PC-3 (cell line): ENCODE data around the gene CBL. TPM values are rescaled to one million over a fixed set of nuclear protein-coding genes. Genes with fewer than 3 reads are reported as not detected.

ENCODE experiments used
- ATAC-seq: fragments of 200-7000 bp; cut with Tn5 transposase; 2 replicates; pipeline ENCODE4 v1.9.1; 2020; ENCODE audit warnings: mild to moderate bottlenecking, moderate library complexity
- BruUV-seq: library from RNA; stranded (reverse); fragments of 400-500 nt; replicated peaks from 2 replicates; lab custom pipeline; 2021; lab: Mats Ljungman, UMichigan
- CTCF ChIA-PET: fragments of 300-600 bp; sonication (Branson Sonifier 250); formaldehyde crosslinking; loops from one replicate; lab custom pipeline; 2022; ENCODE audit warnings: antibody characterized with exemption; lab: Charles Lee
- POLR2A ChIA-PET: fragments of 300-600 bp; sonication (Branson Sonifier 250); formaldehyde crosslinking; loops from one replicate; lab custom pipeline; 2022; ENCODE audit warnings: antibody characterized with exemption; ENCODE audit not compliant: unreplicated experiment; lab: Charles Lee
- DNase-seq: peaks from one replicate; pipeline ENCODE4 v3.0.0-alpha.2; 2015
- H2AFZ ChIP-seq: fragments of 300-600 bp; sonication (generic); 2 replicates; pipeline ENCODE4 v1.6.0; 2016; ENCODE audit warnings: antibody characterized with exemption, low read length
- H3F3A ChIP-seq: fragments of 300-600 bp; sonication (generic); one replicate; pipeline ENCODE4 v1.6.0; 2017; ENCODE audit warnings: antibody characterized with exemption, low read length, control low read depth, mild to moderate bottlenecking; ENCODE audit not compliant: unreplicated experiment
- H3K27ac ChIP-seq: fragments of 300-600 bp; sonication (generic); 2 replicates; pipeline ENCODE4 v1.5.1; 2016; ENCODE audit warnings: mild to moderate bottlenecking, low read length
- H3K27me3 ChIP-seq: fragments of 300-600 bp; sonication (generic); 2 replicates; pipeline ENCODE4 v1.6.1; 2016; ENCODE audit warnings: low read length, mixed read lengths
- H3K36me3 ChIP-seq: fragments of 300-600 bp; sonication (generic); 2 replicates; pipeline ENCODE4 v1.6.1; 2016; ENCODE audit warnings: low read depth, mixed run types, low read length, mixed read lengths
- H3K4me1 ChIP-seq: fragments of 300-600 bp; sonication (generic); 2 replicates; pipeline ENCODE4 v1.5.1; 2016; ENCODE audit warnings: low read length; ENCODE audit not compliant: insufficient read depth
- H3K4me2 ChIP-seq: fragments of 300-600 bp; sonication (generic); 2 replicates; pipeline ENCODE4 v1.6.0; 2016; ENCODE audit warnings: low read length
- H3K4me3 ChIP-seq: fragments of 300-600 bp; sonication (generic); 2 replicates; pipeline ENCODE4 v1.5.1; 2016; ENCODE audit warnings: mild to moderate bottlenecking, low read length, mixed read lengths
- H3K79me2 ChIP-seq: fragments of 300-600 bp; sonication (generic); 2 replicates; pipeline ENCODE4 v1.6.1; 2017; ENCODE audit warnings: low read length, mixed read lengths
- H3K9ac ChIP-seq: fragments of 300-600 bp; sonication (generic); 2 replicates; pipeline ENCODE4 v1.6.0; 2016; ENCODE audit warnings: mild to moderate bottlenecking, low read length
- H3K9me2 ChIP-seq: fragments of 300-600 bp; sonication (generic); replicated peaks from 2 replicates; pipeline ENCODE4 v1.6.1; 2016; ENCODE audit warnings: mixed run types, low read length, mixed read lengths
- H3K9me3 ChIP-seq: fragments of 300-600 bp; sonication (generic); 2 replicates; pipeline ENCODE4 v1.6.1; 2016; ENCODE audit warnings: low read length, mixed read lengths
- H4K20me1 ChIP-seq: fragments of 300-600 bp; sonication (generic); 2 replicates; pipeline ENCODE4 v1.6.1; 2016; ENCODE audit warnings: low read length, mixed read lengths
- EZH2 ChIP-seq: fragments of 300-600 bp; sonication (generic); IDR thresholded peaks from one replicate; pipeline ENCODE4 v1.6.1; 2017; ENCODE audit warnings: antibody characterized with exemption, mild to moderate bottlenecking, low read length; ENCODE audit not compliant: unreplicated experiment
- EZH2phosphoT487 ChIP-seq: fragments of 300-600 bp; sonication (generic); IDR thresholded peaks from 2 replicates; pipeline ENCODE4 v1.6.1; 2018; ENCODE audit warnings: mild to moderate bottlenecking, antibody characterized with exemption, low read length, borderline replicate concordance
- intact Hi-C: fragments of 100-400 bp; cut with micrococcal nuclease; formaldehyde crosslinking; loops from 2 replicates; pipeline ENCODE4 v1.9.0; 2023
- total RNA-seq: library from RNA; depleted of rRNA; stranded (reverse); fragments of >200 nt; gene quantifications from 2 replicates; pipeline ENCODE4 v1.2.3, GENCODE V29; 2014
- TF ChIP-seq, protein P1 (sequence below): fragments of 300-600 bp; sonication (generic); conservative IDR thresholded peaks from 2 replicates; pipeline ENCODE4 v1.5.1; 2017; ENCODE audit warnings: antibody characterized with exemption, low read depth, mild to moderate bottlenecking, low read length

The CBL gene
- total RNA-seq, 1 experiment from 2014 or later = 11.4 TPM

GRCh38 chr11:119335091-119335654 lies 129.0 kb downstream of the CBL start:
- H3K27ac ChIP-seq = peak overlapping the region; percentile 44
- no peaks in the 10 kb centered on the region for H3K9me2 ChIP-seq
- H3K27me3 ChIP-seq = no peaks in the 10 kb centered on the region
- no peaks in the 10 kb centered on the region for H3F3A ChIP-seq
- no peak for TF ChIP-seq EZH2
- TF ChIP-seq, protein P1, sequence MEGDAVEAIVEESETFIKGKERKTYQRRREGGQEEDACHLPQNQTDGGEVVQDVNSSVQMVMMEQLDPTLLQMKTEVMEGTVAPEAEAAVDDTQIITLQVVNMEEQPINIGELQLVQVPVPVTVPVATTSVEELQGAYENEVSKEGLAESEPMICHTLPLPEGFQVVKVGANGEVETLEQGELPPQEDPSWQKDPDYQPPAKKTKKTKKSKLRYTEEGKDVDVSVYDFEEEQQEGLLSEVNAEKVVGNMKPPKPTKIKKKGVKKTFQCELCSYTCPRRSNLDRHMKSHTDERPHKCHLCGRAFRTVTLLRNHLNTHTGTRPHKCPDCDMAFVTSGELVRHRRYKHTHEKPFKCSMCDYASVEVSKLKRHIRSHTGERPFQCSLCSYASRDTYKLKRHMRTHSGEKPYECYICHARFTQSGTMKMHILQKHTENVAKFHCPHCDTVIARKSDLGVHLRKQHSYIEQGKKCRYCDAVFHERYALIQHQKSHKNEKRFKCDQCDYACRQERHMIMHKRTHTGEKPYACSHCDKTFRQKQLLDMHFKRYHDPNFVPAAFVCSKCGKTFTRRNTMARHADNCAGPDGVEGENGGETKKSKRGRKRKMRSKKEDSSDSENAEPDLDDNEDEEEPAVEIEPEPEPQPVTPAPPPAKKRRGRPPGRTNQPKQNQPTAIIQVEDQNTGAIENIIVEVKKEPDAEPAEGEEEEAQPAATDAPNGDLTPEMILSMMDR = no peak
- no peak for TF ChIP-seq EZH2phosphoT487
- H3K9me3 ChIP-seq = no peaks in the 10 kb centered on the region
- ATAC-seq (no peak), DNase-seq (no peak)
- H3K4me1 ChIP-seq = peaks cover 42% of the 10 kb centered on the region
- 0 out of 2 replicates have a peak, but pooled peaks cover 5% of the 10 kb centered on the region for H4K20me1 ChIP-seq
- TSS peak; percentile 62 for BruUV-seq
- peak overlapping the region; percentile 90 for H3K9ac ChIP-seq
- intact Hi-C loops = no loop called here
- H3K79me2 ChIP-seq = peaks cover 30% of the 10 kb centered on the region
- H3K36me3 ChIP-seq = no peaks in the 10 kb centered on the region
- H3K4me2 ChIP-seq = peak overlapping the region; percentile 96
- ChIA-PET CTCF (interaction anchor here (0.9 kb wide), 1 partner anchor 139 kb away, joined by 4 read pairs; no protein-coding TSS in a partner anchor), POLR2A (no interaction called here)
- peak overlapping the region; percentile 91; the same call in 1 of the 2 replicates for H2AFZ ChIP-seq
- peak overlapping the region; percentile 87 for H3K4me3 ChIP-seq

- H3K9ac ChIP-seq = no peak overlapping the region
- no peaks in the 10 kb centered on the region for H3K36me3 ChIP-seq
- no peaks in the 10 kb centered on the region for H3K9me3 ChIP-seq
- H3K79me2 ChIP-seq = peaks cover 30% of the 10 kb centered on the region
- H2AFZ ChIP-seq = no peak overlapping the region
- DNase-seq (peak; percentile 46), ATAC-seq (peak; percentile 11)
- H3K4me3 ChIP-seq = peak overlapping the region; percentile 87
- ChIA-PET POLR2A (interaction anchor here (0.5 to 0.6 kb wide), 2 partner anchors 53 to 196 kb away, joined by 4 to 6 read pairs; no protein-coding TSS in a partner anchor), CTCF (interaction anchor here (0.9 kb wide), 1 partner anchor 139 kb away, joined by 4 read pairs; no protein-coding TSS in a partner anchor)
- peak overlapping the region; percentile 96 for H3K4me2 ChIP-seq
- no peaks in the 10 kb centered on the region for H3F3A ChIP-seq
- H4K20me1 ChIP-seq = 0 out of 2 replicates have a peak, but pooled peaks cover 5% of the 10 kb centered on the region
- intact Hi-C loops = no loop called here
- no peaks in the 10 kb centered on the region for H3K9me2 ChIP-seq
- no peak for TF ChIP-seq EZH2phosphoT487
- TF ChIP-seq, protein P1 = no peak
- TF ChIP-seq EZH2 = no peak
- H3K27me3 ChIP-seq = no peaks in the 10 kb centered on the region
- peaks cover 42% of the 10 kb centered on the region for H3K4me1 ChIP-seq
- no TSS peak for BruUV-seq
- no peak overlapping the region for H3K27ac ChIP-seq
These were observed 129.8 kb downstream of the CBL start for GRCh38 chr11:119335655-119336543.
